Measurements from ENCODE around the gene GPR108. TPM values are rescaled to one million over a fixed set of nuclear protein-coding genes. Genes with fewer than 3 reads are reported as not detected.
A peak's percentile ranks its signal among the peaks of the same experiment; 100 is the strongest.

GPR108 gene
- total RNA-seq, 1 donor from 2014 or later: 38.3 TPM

DNA sequence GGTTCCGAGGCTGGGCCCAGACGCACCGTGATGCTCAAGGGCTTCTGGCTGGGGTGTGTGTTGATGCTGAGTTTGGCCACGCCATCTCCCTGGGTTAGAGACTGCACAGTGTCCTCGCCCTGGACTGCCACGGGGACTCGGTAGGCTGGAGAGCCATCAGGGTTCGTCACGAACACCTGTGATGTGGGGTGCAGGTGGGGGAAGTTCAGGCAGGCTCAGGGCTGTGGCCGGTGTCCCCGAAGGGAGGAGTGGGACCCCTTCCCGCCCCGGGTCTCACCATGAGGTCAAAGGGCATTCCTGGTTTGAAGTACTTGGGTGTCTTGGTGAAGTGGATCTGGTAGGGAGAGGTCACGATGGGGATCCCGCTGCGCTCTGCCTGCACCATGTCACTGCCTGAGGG is 25.1 kb downstream of the GPR108 start:
- Histone ChIP-seq H3K4me3 (no peak overlapping the region), H3K9me3 (ENCODE audit: low read depth) (no peaks in the 10 kb centered on the region), H3K4me2 (no peak overlapping the region), H3K79me2 (ENCODE audit: low read depth) (no peaks in the 10 kb centered on the region), H3K36me3 (no peaks in the 10 kb centered on the region), H3K9ac (no peak overlapping the region), H3K27me3 (peaks cover 43% of the 10 kb centered on the region), H3K4me1 (no peaks in the 10 kb centered on the region), H2AFZ (replicated peaks) (no peak overlapping the region), H4K20me1 (ENCODE audit: low read depth) (no peaks in the 10 kb centered on the region), H3K27ac (no peak overlapping the region), H3F3A (ENCODE audit: low read depth) (no peaks in the 10 kb centered on the region)
- no peak for DNase-seq (ENCODE audit: low spot score)
- Mint-ChIP-seq H3K4me1 (no peaks in the 10 kb centered on the region), H3K4me3 (no peak overlapping the region), H3K27ac (no peak overlapping the region), H3K27me3 (ENCODE audit: insufficient read depth, low read depth) (peaks cover 38% of the 10 kb centered on the region), H3K36me3 (no peaks in the 10 kb centered on the region), H3K9me3 (peaks cover 3% of the 10 kb centered on the region)
- TF ChIP-seq EZH2phosphoT487 (IDR thresholded peaks at IDR 0.05) (no peak), EZH2 (IDR thresholded peaks at IDR 0.05) (no peak)
- TF ChIP-seq, protein P1, sequence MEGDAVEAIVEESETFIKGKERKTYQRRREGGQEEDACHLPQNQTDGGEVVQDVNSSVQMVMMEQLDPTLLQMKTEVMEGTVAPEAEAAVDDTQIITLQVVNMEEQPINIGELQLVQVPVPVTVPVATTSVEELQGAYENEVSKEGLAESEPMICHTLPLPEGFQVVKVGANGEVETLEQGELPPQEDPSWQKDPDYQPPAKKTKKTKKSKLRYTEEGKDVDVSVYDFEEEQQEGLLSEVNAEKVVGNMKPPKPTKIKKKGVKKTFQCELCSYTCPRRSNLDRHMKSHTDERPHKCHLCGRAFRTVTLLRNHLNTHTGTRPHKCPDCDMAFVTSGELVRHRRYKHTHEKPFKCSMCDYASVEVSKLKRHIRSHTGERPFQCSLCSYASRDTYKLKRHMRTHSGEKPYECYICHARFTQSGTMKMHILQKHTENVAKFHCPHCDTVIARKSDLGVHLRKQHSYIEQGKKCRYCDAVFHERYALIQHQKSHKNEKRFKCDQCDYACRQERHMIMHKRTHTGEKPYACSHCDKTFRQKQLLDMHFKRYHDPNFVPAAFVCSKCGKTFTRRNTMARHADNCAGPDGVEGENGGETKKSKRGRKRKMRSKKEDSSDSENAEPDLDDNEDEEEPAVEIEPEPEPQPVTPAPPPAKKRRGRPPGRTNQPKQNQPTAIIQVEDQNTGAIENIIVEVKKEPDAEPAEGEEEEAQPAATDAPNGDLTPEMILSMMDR (IDR thresholded peaks at IDR 0.05): no peak

DNA sequence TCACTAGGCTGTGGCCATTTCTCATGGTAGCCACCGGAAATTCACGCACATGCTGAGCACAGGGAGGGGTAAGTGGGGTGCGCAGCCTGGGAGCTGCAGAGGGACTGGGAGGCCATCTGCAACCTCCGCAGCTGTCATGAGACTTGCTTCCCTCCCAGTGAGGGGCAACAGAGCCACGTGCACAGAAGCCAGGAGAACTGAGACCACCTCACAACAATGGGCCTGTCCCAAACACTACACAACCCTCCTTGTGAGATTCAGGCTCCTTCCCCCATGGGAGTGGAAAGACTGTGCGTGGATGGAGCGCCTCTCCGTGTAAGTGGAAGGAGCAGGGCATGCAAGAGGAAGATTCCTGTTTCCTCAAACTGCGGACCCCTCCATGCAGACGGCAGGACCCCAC is 25.8 kb downstream of the GPR108 start:
- Histone ChIP-seq H3K27me3 (peaks cover 43% of the 10 kb centered on the region), H3K9ac (no peak overlapping the region), H3K27ac (no peak overlapping the region), H3K79me2 (ENCODE audit: low read depth) (no peaks in the 10 kb centered on the region), H3F3A (ENCODE audit: low read depth) (no peaks in the 10 kb centered on the region), H3K9me3 (ENCODE audit: low read depth) (no peaks in the 10 kb centered on the region), H3K4me3 (no peak overlapping the region), H3K4me1 (no peaks in the 10 kb centered on the region), H3K36me3 (no peaks in the 10 kb centered on the region), H2AFZ (replicated peaks) (no peak overlapping the region), H4K20me1 (ENCODE audit: low read depth) (no peaks in the 10 kb centered on the region), H3K4me2 (no peak overlapping the region)
- Mint-ChIP-seq H3K27ac (no peak overlapping the region), H3K4me1 (no peaks in the 10 kb centered on the region), H3K27me3 (ENCODE audit: insufficient read depth, low read depth) (peaks cover 37% of the 10 kb centered on the region), H3K36me3 (no peaks in the 10 kb centered on the region), H3K9me3 (peaks cover 2% of the 10 kb centered on the region), H3K4me3 (no peak overlapping the region)
- DNase-seq (ENCODE audit: low spot score): no peak
- no peak for TF ChIP-seq EZH2phosphoT487 (IDR thresholded peaks at IDR 0.05)
- TF ChIP-seq, protein P1 (IDR thresholded peaks at IDR 0.05): no peak
- no peak for TF ChIP-seq EZH2 (IDR thresholded peaks at IDR 0.05)

DNA sequence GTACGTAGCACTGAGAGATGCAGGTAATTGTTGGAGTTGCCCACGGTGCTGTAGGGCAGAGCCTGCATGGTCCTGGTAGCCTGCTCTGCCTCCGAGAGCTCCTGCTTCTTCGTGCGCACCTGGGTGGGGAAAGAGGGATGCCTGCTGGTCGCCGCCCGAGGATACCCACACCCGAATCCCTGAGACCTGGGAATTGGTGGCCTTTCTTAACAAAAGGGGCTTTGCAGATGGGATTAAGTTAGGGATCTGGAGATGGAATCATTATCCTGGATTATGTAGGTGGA is 26.4 kb downstream of the GPR108 start:
- Mint-ChIP-seq H3K36me3 (no peaks in the 10 kb centered on the region), H3K4me3 (no peak overlapping the region), H3K9me3 (peaks cover 2% of the 10 kb centered on the region), H3K4me1 (no peaks in the 10 kb centered on the region), H3K27ac (no peak overlapping the region), H3K27me3 (ENCODE audit: insufficient read depth, low read depth) (peaks cover 37% of the 10 kb centered on the region)
- no peaks in the 10 kb centered on the region for H3K9me3 ChIP-seq (ENCODE audit: low read depth)
- no peaks in the 10 kb centered on the region for H3K4me1 ChIP-seq
- no peaks in the 10 kb centered on the region for H4K20me1 ChIP-seq (ENCODE audit: low read depth)
- peak overlapping the region; percentile 12 for H3K4me2 ChIP-seq
- H3K9ac ChIP-seq: no peak overlapping the region
- no peak overlapping the region for H2AFZ ChIP-seq (replicated peaks)
- H3K27me3 ChIP-seq: peaks cover 43% of the 10 kb centered on the region
- no peaks in the 10 kb centered on the region for H3F3A ChIP-seq (ENCODE audit: low read depth)
- H3K4me3 ChIP-seq: peak overlapping the region; percentile 7
- DNase-seq (ENCODE audit: low spot score): no peak
- no peak overlapping the region for H3K27ac ChIP-seq
- TF ChIP-seq EZH2 (IDR thresholded peaks at IDR 0.05) (no peak), EZH2phosphoT487 (IDR thresholded peaks at IDR 0.05) (no peak)
- TF ChIP-seq, protein P1 (IDR thresholded peaks at IDR 0.05): no peak
- H3K79me2 ChIP-seq (ENCODE audit: low read depth): no peaks in the 10 kb centered on the region
- H3K36me3 ChIP-seq: no peaks in the 10 kb centered on the region
